CD8-positive, alpha-beta memory T cell (primary cell): ENCODE data around the gene IGFL2. TPM values are rescaled to one million over a fixed set of nuclear protein-coding genes. Genes with fewer than 3 reads are reported as not detected.

Experiments
- CTCF ChIA-PET: fragments of 350-600 bp; sonication (Branson Sonifier 250); formaldehyde crosslinking; loops from one replicate; lab custom pipeline; 2021; ENCODE audit warnings: antibody characterized with exemption; lab: Charles Lee
- POLR2A ChIA-PET: fragments of 350-600 bp; sonication (Branson Sonifier 250); formaldehyde crosslinking; loops from one replicate; lab custom pipeline; 2021; ENCODE audit warnings: antibody characterized with exemption; lab: Charles Lee
- DNase-seq, 5 donors: peaks; one replicate each; pipeline versions ENCODE4 v3.0.0 to v3.0.0-alpha.2; 2020 to 2022; ENCODE audit warnings: mixed read lengths in 1 of 5
- H3K27ac ChIP-seq: one replicate; pipeline ENCODE4 v1.7.0; 2013; ENCODE audit warnings: low read depth, mild to moderate bottlenecking, low read length, moderate library complexity
- H3K27me3 ChIP-seq: 2 replicates; pipeline ENCODE4 v1.7.0; 2013; ENCODE audit warnings: low read length, mild to moderate bottlenecking; ENCODE audit not compliant: insufficient read depth, poor library complexity, severe bottlenecking
- H3K36me3 ChIP-seq: 2 replicates; pipeline ENCODE4 v1.7.0; 2013; ENCODE audit warnings: mild to moderate bottlenecking, low read length, moderate library complexity; ENCODE audit not compliant: insufficient read depth
- H3K4me1 ChIP-seq: 2 replicates; pipeline ENCODE4 v1.7.0; 2013; ENCODE audit warnings: mild to moderate bottlenecking, low read length, moderate library complexity; ENCODE audit not compliant: insufficient read depth
- H3K4me3 ChIP-seq: 2 replicates; pipeline ENCODE4 v1.7.0; 2013; ENCODE audit warnings: mild to moderate bottlenecking, low read length
- H3K9me3 ChIP-seq: 2 replicates; pipeline ENCODE4 v1.7.0; 2013; ENCODE audit warnings: mild to moderate bottlenecking, low read length
- H3K27ac Mint-ChIP-seq, 8 donors: one replicate each; pipeline ENCODE4 v1.8.0; 2020 to 2021; ENCODE audit warnings: mixed read lengths in 8 of 8, mild to moderate bottlenecking in 6 of 8, inconsistent platforms in 3 of 8, moderate library complexity in 3 of 8
- H3K27me3 Mint-ChIP-seq, 2 donors: one replicate each; pipeline ENCODE4 v1.8.0; 2020 to 2021; ENCODE audit warnings: mixed read lengths in 2 of 2, mild to moderate bottlenecking in 1 of 2, moderate library complexity in 1 of 2
- H3K36me3 Mint-ChIP-seq, 3 donors: one replicate each; pipeline ENCODE4 v1.8.0; 2020 to 2021; ENCODE audit warnings: mixed read lengths in 3 of 3, inconsistent platforms in 1 of 3, mild to moderate bottlenecking in 1 of 3
- H3K4me1 Mint-ChIP-seq, 3 donors: one replicate each; pipeline ENCODE4 v1.8.0; 2020 to 2021; ENCODE audit warnings: mixed read lengths in 3 of 3, inconsistent platforms in 1 of 3, mild to moderate bottlenecking in 1 of 3
- H3K4me3 Mint-ChIP-seq, 7 donors: one replicate each; pipeline ENCODE4 v1.8.0; 2020 to 2021; ENCODE audit warnings: mixed read lengths in 7 of 7, mild to moderate bottlenecking in 6 of 7, moderate library complexity in 4 of 7, inconsistent platforms in 2 of 7
- H3K9me3 Mint-ChIP-seq, 5 donors: one replicate each; pipeline ENCODE4 v1.8.0; 2020 to 2022; ENCODE audit warnings: mixed read lengths in 5 of 5, mild to moderate bottlenecking in 3 of 5, moderate library complexity in 2 of 5, inconsistent platforms in 1 of 5
- polyA plus RNA-seq: library from polyadenylated mRNA; unstranded; fragments of 300-500 nt; fragmentation: Illumina TruSeq; gene quantifications from one replicate; pipeline ENCODE4 v1.2.3, GENCODE V29; 2021
- total RNA-seq, 2 experiments: library from RNA; stranded (reverse); gene quantifications; one replicate each; pipeline ENCODE4 v1.2.3, GENCODE V29; 2021

The IGFL2 gene
- total and polyA plus RNA-seq, 3 experiments from 2014 or later, result not detected

DNA sequence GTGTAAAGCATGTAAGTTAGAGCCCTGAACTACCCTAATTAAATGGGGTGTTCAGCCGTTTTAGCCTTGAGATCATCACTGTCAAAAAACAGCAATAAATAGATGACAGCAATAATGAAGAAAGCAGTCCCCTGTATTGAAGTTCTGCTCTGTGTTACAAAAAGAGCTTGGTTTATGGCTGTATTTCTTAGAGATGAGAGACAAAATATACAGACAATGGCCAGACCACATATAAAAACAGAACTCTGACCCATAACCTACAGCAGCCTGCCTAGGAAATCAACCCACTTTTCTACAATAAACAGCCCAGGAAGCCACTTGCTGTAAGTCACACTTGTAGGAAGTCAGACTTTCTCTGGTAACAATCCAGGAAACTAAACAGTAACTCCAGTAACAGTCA is 34.3 kb upstream of the IGFL2 start:
- H3K4me1 Mint-ChIP-seq, result no peaks in the 10 kb centered on the region
- H3K27me3 Mint-ChIP-seq, result peaks cover 21 to 65% of the 10 kb centered on the region in 2 donors
- no peak overlapping the region for H3K27ac Mint-ChIP-seq
- H3K4me1 ChIP-seq, result no peaks in the 10 kb centered on the region
- no peak overlapping the region for H3K4me3 Mint-ChIP-seq
- no peaks in the 10 kb centered on the region for H3K36me3 Mint-ChIP-seq
- ChIA-PET CTCF (no interaction called here), POLR2A (no interaction called here)
- peaks cover 4% of the 10 kb centered on the region for H3K27me3 ChIP-seq
- H3K9me3 Mint-ChIP-seq, result peaks cover 0 to 4% (median 2%) of the 10 kb centered on the region in 5 donors
- H3K36me3 ChIP-seq, result no peaks in the 10 kb centered on the region
- H3K9me3 ChIP-seq, result no peaks in the 10 kb centered on the region
- no peak overlapping the region for H3K4me3 ChIP-seq
- no peak for DNase-seq
- no peak overlapping the region for H3K27ac ChIP-seq

DNA sequence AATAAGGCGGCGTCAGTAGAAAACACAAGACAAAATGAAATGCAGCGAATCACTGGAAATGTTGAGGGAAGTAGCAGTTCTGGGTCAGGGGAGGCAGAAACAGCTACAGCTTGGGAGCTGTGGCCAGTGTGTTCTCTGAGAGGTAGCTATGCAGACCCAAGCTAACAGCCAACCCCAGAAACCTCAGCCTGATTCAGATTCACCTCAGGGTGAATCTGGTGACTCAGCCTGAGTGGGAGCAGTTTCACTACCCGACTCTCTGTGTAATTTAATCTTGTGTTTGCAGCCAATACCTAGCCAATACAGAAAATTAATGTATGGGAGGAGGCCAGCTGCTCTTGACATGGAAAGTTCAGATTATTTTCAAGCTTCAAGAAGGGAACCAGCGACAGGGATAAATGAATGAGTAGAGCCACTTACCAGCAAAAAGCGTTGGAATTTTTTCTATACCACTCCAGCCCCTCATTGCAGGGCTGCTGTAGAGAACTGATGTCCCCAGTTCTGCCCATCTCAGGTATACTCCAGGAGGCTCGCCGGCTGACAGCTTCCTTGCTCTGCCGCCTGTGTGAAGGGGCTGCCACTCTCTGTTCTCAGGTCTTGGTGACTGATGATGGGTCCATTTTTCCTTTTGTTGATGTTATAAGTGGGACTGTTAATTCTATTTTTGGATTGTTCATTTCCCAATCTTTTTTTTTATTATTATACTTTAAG is 32.5 kb upstream of the IGFL2 start:
- POLR2A ChIA-PET, result no interaction called here
- H3K4me1 Mint-ChIP-seq, result no peaks in the 10 kb centered on the region
- H3K4me3 Mint-ChIP-seq, result no peak overlapping the region

DNA sequence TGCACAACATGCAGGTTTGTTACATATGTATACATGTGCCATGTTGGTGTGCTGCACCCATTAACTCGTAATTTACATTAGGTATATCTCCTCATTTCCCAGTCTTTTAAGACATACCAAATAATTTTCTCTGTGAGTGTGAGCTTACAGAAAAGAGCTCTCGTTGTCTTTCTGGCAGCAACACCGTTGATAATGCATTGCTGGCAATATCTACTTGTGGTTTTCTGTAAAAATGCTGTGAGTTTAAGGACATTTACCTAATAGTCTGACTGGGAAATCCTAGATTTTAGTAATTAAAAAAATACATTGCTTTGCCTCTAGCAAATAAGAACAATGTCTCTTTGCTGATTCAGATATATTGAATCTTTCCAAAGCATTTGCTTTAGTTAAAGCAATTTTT is 31.9 kb upstream of the IGFL2 start:
- no peaks in the 10 kb centered on the region for H3K36me3 Mint-ChIP-seq
- no peaks in the 10 kb centered on the region for H3K9me3 Mint-ChIP-seq
- Histone ChIP-seq H3K27me3 (peaks cover 4% of the 10 kb centered on the region), H3K27ac (no peak overlapping the region), H3K4me1 (no peaks in the 10 kb centered on the region), H3K9me3 (no peaks in the 10 kb centered on the region), H3K36me3 (no peaks in the 10 kb centered on the region), H3K4me3 (no peak overlapping the region)
- no peak overlapping the region for H3K27ac Mint-ChIP-seq
- peaks cover 14 to 75% of the 10 kb centered on the region in 2 donors for H3K27me3 Mint-ChIP-seq
- H3K4me1 Mint-ChIP-seq, result no peaks in the 10 kb centered on the region
- no peak overlapping the region for H3K4me3 Mint-ChIP-seq
- ChIA-PET POLR2A (no interaction called here), CTCF (no interaction called here)
- DNase-seq, result no peak

More for the DNA sequence above, 32.5 kb upstream of the IGFL2 start:
- Histone ChIP-seq H3K27ac (no peak overlapping the region), H3K27me3 (peaks cover 4% of the 10 kb centered on the region), H3K4me3 (no peak overlapping the region), H3K9me3 (no peaks in the 10 kb centered on the region), H3K36me3 (no peaks in the 10 kb centered on the region), H3K4me1 (no peaks in the 10 kb centered on the region)
- CTCF ChIA-PET, result no interaction called here
- peak overlapping the region in 1 of 8 donors; percentile 15 for H3K27ac Mint-ChIP-seq
- H3K27me3 Mint-ChIP-seq, result peaks cover 15 to 78% of the 10 kb centered on the region in 2 donors
- no peaks in the 10 kb centered on the region for H3K36me3 Mint-ChIP-seq
- DNase-seq, result no peak
- no peaks in the 10 kb centered on the region for H3K9me3 Mint-ChIP-seq

DNA sequence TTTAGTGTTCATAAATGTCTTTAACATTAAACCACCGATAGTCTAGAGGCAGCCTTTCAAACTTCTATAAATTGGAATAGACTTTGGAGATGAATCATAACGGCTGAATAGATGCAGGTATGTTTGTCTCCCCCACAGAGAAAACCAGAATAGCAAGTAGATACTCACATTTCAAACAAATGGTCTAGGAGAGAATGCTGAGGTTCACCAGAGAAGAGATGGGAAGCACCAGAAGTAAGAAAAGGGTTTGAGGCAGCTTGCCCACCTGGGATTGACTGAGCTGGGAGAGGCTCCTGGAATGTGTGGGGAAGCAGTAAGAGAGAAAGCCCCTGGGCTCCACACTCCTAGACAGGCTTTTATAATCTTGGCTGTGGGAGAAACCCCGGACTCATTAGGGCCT is 29.9 kb upstream of the IGFL2 start:
- H3K9me3 ChIP-seq, result no peaks in the 10 kb centered on the region
- Mint-ChIP-seq H3K4me1 (no peaks in the 10 kb centered on the region), H3K36me3 (no peaks in the 10 kb centered on the region), H3K27ac (no peak overlapping the region), H3K27me3 (peaks cover 11 to 65% of the 10 kb centered on the region in 2 donors), H3K4me3 (no peak overlapping the region), H3K9me3 (no peaks in the 10 kb centered on the region)
- H3K36me3 ChIP-seq, result no peaks in the 10 kb centered on the region
- H3K4me3 ChIP-seq, result no peak overlapping the region
- POLR2A ChIA-PET, result no interaction called here
- CTCF ChIA-PET, result no interaction called here
- H3K27me3 ChIP-seq, result peaks cover 4% of the 10 kb centered on the region
- no peaks in the 10 kb centered on the region for H3K4me1 ChIP-seq
- H3K27ac ChIP-seq, result no peak overlapping the region
- DNase-seq, result no peak

DNA sequence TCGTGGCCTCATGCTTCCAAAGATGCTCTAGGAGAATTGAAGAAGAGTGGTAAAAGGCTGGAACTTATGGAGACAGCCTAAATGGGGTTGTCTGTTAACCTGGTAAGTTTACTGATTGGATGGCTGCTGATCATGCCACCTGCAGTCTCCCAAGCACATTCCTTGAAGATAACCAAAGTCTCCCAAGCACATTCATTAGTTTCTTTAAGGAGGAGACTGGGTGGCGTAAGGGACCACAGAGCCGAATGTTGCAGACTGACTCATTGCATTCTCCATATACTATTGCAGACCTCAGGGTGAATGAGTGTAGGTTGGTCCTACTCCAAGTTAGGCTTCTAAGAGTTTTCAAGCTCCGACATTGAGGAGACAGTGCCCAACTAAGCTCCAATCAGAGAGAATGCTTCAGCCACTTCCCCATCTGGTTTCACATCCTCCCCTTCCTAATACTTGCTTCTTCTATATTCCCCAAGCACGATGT is 23.4 kb upstream of the IGFL2 start, which contains the start of gene IGFL3:
IGFL3 (minus strand) TSS at position 51 of the 478 bp plus-strand sequence; CDS start at position 12, 39 bp downstream.
- Mint-ChIP-seq H3K27ac (no peak within 1 kb of the TSS), H3K27me3 (peaks cover 9 to 70% of the 10 kb centered on the region in 2 donors), H3K36me3 (no peaks in the 10 kb centered on the region), H3K4me1 (no peaks in the 10 kb centered on the region), H3K9me3 (no peaks in the 10 kb centered on the region), H3K4me3 (no peak within 1 kb of the TSS)
- no peaks in the 10 kb centered on the region for H3K9me3 ChIP-seq
- peaks cover 10% of the 10 kb centered on the region for H3K27me3 ChIP-seq
- DNase-seq, result no peak
- no peak within 1 kb of the TSS for H3K27ac ChIP-seq
- H3K4me1 ChIP-seq, result no peaks in the 10 kb centered on the region
- CTCF ChIA-PET, result no interaction called here
- POLR2A ChIA-PET, result no interaction called here
- no peaks in the 10 kb centered on the region for H3K36me3 ChIP-seq
- no peak within 1 kb of the TSS for H3K4me3 ChIP-seq

DNA sequence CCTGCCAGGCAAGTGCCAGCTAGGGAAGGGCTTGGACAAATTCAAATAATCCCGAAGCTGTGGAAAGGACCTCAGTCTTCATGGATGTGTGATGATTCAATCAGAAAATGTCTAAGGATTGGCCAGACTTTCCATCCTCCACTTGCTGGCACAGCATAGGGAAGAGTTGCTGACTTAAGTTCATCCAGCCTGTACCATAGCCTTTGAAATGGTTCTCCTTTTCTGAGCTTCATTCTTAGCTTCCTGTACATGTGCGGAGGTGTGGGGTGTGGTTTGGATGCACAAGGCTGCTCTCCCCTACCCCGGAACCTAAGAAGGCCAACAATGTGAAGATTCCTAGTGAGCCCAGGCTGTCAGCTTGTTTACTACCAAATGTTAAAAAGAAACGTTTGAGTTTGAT is 22.6 kb upstream of the IGFL2 start:
- Histone ChIP-seq H3K27ac (no peak overlapping the region), H3K27me3 (peaks cover 10% of the 10 kb centered on the region), H3K4me3 (no peak overlapping the region), H3K4me1 (no peaks in the 10 kb centered on the region), H3K36me3 (no peaks in the 10 kb centered on the region), H3K9me3 (no peaks in the 10 kb centered on the region)
- Mint-ChIP-seq H3K9me3 (no peaks in the 10 kb centered on the region), H3K27ac (no peak overlapping the region), H3K4me1 (no peaks in the 10 kb centered on the region), H3K27me3 (peaks cover 11 to 70% of the 10 kb centered on the region in 2 donors), H3K4me3 (no peak overlapping the region), H3K36me3 (no peaks in the 10 kb centered on the region)
- ChIA-PET CTCF (no interaction called here), POLR2A (no interaction called here)
- no peak for DNase-seq

DNA sequence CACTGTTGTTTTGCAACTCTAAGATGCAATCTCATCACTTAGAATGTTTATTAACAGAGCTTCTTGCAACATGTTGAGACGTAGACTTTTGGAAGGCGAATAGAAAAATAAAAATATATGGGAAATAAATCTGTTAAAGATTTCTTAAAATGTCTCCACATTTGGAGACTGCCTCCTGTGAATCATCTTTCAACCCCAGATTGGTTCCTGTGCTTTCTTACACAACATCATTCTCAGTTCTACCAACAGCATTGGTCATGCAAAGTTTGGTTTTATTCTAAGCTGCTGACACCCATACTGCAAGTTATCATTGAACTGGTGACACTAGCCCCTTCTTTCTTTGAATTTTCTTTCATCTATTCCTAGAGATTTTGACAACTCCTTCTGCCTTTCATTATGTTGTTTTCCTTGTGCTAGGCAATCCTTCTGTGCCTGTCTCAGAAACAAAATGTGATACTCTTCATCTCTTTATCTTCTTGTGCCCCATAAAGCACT is 21.9 kb upstream of the IGFL2 start:
- no peaks in the 10 kb centered on the region for H3K4me1 Mint-ChIP-seq
- no peaks in the 10 kb centered on the region for H3K9me3 ChIP-seq
- no peaks in the 10 kb centered on the region for H3K36me3 ChIP-seq
- no peak overlapping the region for H3K27ac ChIP-seq
- ChIA-PET POLR2A (no interaction called here), CTCF (no interaction called here)
- no peaks in the 10 kb centered on the region for H3K4me1 ChIP-seq
- peaks cover 11 to 74% of the 10 kb centered on the region in 2 donors for H3K27me3 Mint-ChIP-seq
- no peak overlapping the region for H3K27ac Mint-ChIP-seq
- H3K9me3 Mint-ChIP-seq, result no peaks in the 10 kb centered on the region
- H3K4me3 ChIP-seq, result no peak overlapping the region
- DNase-seq, result no peak
- H3K4me3 Mint-ChIP-seq, result no peak overlapping the region
- peaks cover 10% of the 10 kb centered on the region for H3K27me3 ChIP-seq
- H3K36me3 Mint-ChIP-seq, result no peaks in the 10 kb centered on the region

DNA sequence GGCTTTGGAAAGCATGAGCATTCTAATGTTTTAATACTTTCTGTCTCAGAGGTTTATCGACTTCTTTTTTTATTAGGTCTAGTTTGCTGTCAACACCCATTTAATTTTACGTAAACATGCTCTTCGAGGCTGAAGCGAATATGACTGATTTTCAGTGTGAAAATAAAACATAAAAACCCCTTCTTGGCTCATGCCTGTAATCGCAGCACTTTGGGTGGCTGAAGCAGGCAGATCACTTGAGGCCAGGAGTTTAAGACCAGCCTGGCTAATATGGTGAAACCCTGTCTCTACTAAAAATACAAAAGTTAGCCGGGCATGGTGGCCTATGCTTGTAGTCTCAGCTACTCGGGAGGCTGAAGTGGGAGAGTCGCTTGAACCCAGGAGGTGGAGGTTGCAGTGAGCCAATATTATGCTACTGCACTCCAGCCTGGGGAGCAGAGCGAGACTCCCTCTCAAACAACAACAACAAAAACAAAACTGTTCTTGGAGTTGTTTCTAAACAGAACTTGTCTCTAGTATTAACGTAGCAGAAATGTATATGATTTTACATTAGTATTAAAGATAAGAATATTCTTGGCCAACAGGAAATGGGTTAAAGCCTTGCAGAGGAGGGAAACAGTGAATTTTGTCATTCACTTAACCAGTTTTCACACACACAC is 16.4 kb upstream of the IGFL2 start:
- Histone ChIP-seq H3K4me3 (no peak overlapping the region), H3K27ac (no peak overlapping the region), H3K36me3 (no peaks in the 10 kb centered on the region), H3K4me1 (no peaks in the 10 kb centered on the region), H3K9me3 (no peaks in the 10 kb centered on the region), H3K27me3 (no peaks in the 10 kb centered on the region)
- POLR2A ChIA-PET, result interaction anchor here (0.6 kb wide), 1 partner anchor 776 kb away, joined by 3 read pairs; no protein-coding TSS in a partner anchor
- Mint-ChIP-seq H3K9me3 (no peaks in the 10 kb centered on the region), H3K27ac (no peak overlapping the region), H3K4me1 (no peaks in the 10 kb centered on the region), H3K4me3 (no peak overlapping the region), H3K27me3 (peaks cover 19 to 83% of the 10 kb centered on the region in 2 donors), H3K36me3 (no peaks in the 10 kb centered on the region)
- CTCF ChIA-PET, result no interaction called here
- no peak for DNase-seq
